GM23338 (cell line): ENCODE data around the gene ZCCHC10. TPM values are rescaled to one million over a fixed set of nuclear protein-coding genes. Genes with fewer than 3 reads are reported as not detected.

Source experiments
- ATAC-seq: fragments of 200-7000 bp; cut with Tn5 transposase; 3 replicates; pipeline ENCODE4 v1.9.1; 2020
- DNase-seq: peaks from one replicate; pipeline ENCODE4 v3.0.0-alpha.2; 2015; ENCODE audit warnings: low spot score
- H2AFZ ChIP-seq: fragments of 200-600 bp; sonication (generic); 2 replicates; pipeline ENCODE4 v1.8.0; 2016; ENCODE audit warnings: antibody characterized with exemption, mild to moderate bottlenecking, moderate library complexity
- H3F3A ChIP-seq: fragments of 200-600 bp; sonication (generic); replicated peaks from 2 replicates; pipeline ENCODE4 v1.8.0; 2017; ENCODE audit warnings: antibody characterized with exemption, mixed run types, low read depth
- H3K27ac ChIP-seq: fragments of 200-600 bp; sonication (generic); 2 replicates; pipeline ENCODE4 v1.6.1; 2016; ENCODE audit warnings: low read depth
- H3K27me3 ChIP-seq: fragments of 200-600 bp; sonication (generic); 2 replicates; pipeline ENCODE4 v1.8.0; 2016; ENCODE audit warnings: mild to moderate bottlenecking, mixed run types, moderate library complexity; ENCODE audit not compliant: insufficient read depth
- H3K36me3 ChIP-seq: fragments of 200-600 bp; sonication (generic); 2 replicates; pipeline ENCODE4 v1.8.0; 2016; ENCODE audit warnings: mild to moderate bottlenecking; ENCODE audit not compliant: insufficient read depth
- H3K4me1 ChIP-seq: fragments of 200-600 bp; sonication (generic); 2 replicates; pipeline ENCODE4 v1.8.0; 2016; ENCODE audit warnings: mild to moderate bottlenecking, moderate library complexity; ENCODE audit not compliant: insufficient read depth
- H3K4me2 ChIP-seq: fragments of 200-600 bp; sonication (generic); 2 replicates; pipeline ENCODE4 v1.7.1; 2017; ENCODE audit warnings: mixed run types
- H3K4me3 ChIP-seq: fragments of 200-600 bp; sonication (generic); 2 replicates; pipeline ENCODE4 v1.6.1; 2016; ENCODE audit warnings: mixed run types
- H3K79me2 ChIP-seq: fragments of 200-600 bp; sonication (generic); replicated peaks from 2 replicates; pipeline ENCODE4 v1.8.0; 2017; ENCODE audit warnings: mild to moderate bottlenecking; ENCODE audit not compliant: insufficient read depth
- H3K9me2 ChIP-seq: fragments of 200-600 bp; sonication (generic); 2 replicates; pipeline ENCODE4 v1.8.0; 2017; ENCODE audit not compliant: insufficient read depth
- H4K20me1 ChIP-seq: fragments of 200-600 bp; sonication (generic); replicated peaks from 2 replicates; pipeline ENCODE4 v1.8.0; 2017; ENCODE audit warnings: mild to moderate bottlenecking; ENCODE audit not compliant: insufficient read depth
- H3K27ac Mint-ChIP-seq: 2 replicates; pipeline ENCODE4 v1.8.0; 2020; ENCODE audit warnings: inconsistent platforms, mild to moderate bottlenecking, moderate library complexity, mixed read lengths
- H3K27me3 Mint-ChIP-seq: 3 replicates; pipeline ENCODE4 v1.8.0; 2022; ENCODE audit warnings: low read depth, mild to moderate bottlenecking, moderate library complexity, mixed read lengths, inconsistent platforms; ENCODE audit not compliant: insufficient read depth, poor library complexity
- H3K36me3 Mint-ChIP-seq: 3 replicates; pipeline ENCODE4 v1.8.0; 2021; ENCODE audit warnings: low read depth, mild to moderate bottlenecking, inconsistent platforms, moderate library complexity, mixed read lengths
- H3K4me1 Mint-ChIP-seq: 3 replicates; pipeline ENCODE4 v1.8.0; 2020; ENCODE audit warnings: mild to moderate bottlenecking, inconsistent platforms, mixed read lengths
- H3K4me3 Mint-ChIP-seq: 3 replicates; pipeline ENCODE4 v1.8.0; 2021; ENCODE audit warnings: moderate library complexity, mild to moderate bottlenecking, inconsistent platforms, mixed read lengths
- H3K9me3 Mint-ChIP-seq: 3 replicates; pipeline ENCODE4 v1.8.0; 2020; ENCODE audit warnings: moderate library complexity, mild to moderate bottlenecking, inconsistent platforms, mixed read lengths
- CREB1 ChIP-seq: fragments of 250-450 bp; sonication (Bioruptor Pico); IDR thresholded peaks from 2 replicates; pipeline ENCODE4 v1.5.0; 2020; ENCODE audit warnings: low read depth, mild to moderate bottlenecking, moderate library complexity
- EZH2 ChIP-seq: fragments of 200-600 bp; sonication (generic); IDR thresholded peaks from one replicate; pipeline ENCODE4 v1.8.0; 2017; ENCODE audit warnings: antibody characterized with exemption, mild to moderate bottlenecking, low read depth; ENCODE audit not compliant: unreplicated experiment
- EZH2phosphoT487 ChIP-seq: fragments of 200-600 bp; sonication (generic); IDR thresholded peaks from one replicate; pipeline ENCODE4 v1.8.1; 2018; ENCODE audit warnings: antibody characterized with exemption; ENCODE audit not compliant: unreplicated experiment
- JUNB ChIP-seq: IDR thresholded peaks from one replicate; pipeline ENCODE4 v1.6.1; 2016; ENCODE audit warnings: antibody characterized with exemption; ENCODE audit not compliant: unreplicated experiment
- POLR2AphosphoS5 ChIP-seq: IDR thresholded peaks from 2 replicates; pipeline ENCODE4 v1.6.1; 2016; ENCODE audit warnings: antibody characterized with exemption, low read depth
- ZNF114 ChIP-seq: fragments of 250-450 bp; sonication (Bioruptor Pico); IDR thresholded peaks from 2 replicates; pipeline ENCODE4 v1.5.0; 2020; ENCODE audit warnings: mild to moderate bottlenecking, moderate library complexity
- ZNF331 ChIP-seq: fragments of 250-450 bp; sonication (Bioruptor Pico); IDR thresholded peaks from 2 replicates; pipeline ENCODE4 v1.5.0; 2020; ENCODE audit warnings: low read depth, mild to moderate bottlenecking, moderate library complexity
- polyA plus RNA-seq: library from polyadenylated mRNA; unstranded; fragments of >200 nt; fragmentation: Nextera tagmentation; extraction: Ambion mirVana; gene quantifications from 2 replicates; pipeline ENCODE4 v1.2.1, GENCODE V29; 2016
- total RNA-seq: library from RNA; depleted of rRNA; stranded (reverse); fragments of >200 nt; shearing (Covaris generic); gene quantifications from 2 replicates; pipeline ENCODE4 v1.2.3, GENCODE V29; 2014
- TF ChIP-seq, protein P1 (sequence below): IDR thresholded peaks from 2 replicates; pipeline ENCODE4 v1.6.1; 2016; ENCODE audit warnings: antibody characterized with exemption
- TF ChIP-seq, protein P2 (sequence below): IDR thresholded peaks from one replicate; pipeline ENCODE4 v1.6.1; 2018; ENCODE audit warnings: antibody characterized with exemption; ENCODE audit not compliant: unreplicated experiment
- TF ChIP-seq, protein P3 (sequence below): fragments of 250-450 bp; sonication (Bioruptor Pico); IDR thresholded peaks from 2 replicates; pipeline ENCODE4 v1.5.0; 2020; ENCODE audit warnings: mild to moderate bottlenecking, moderate library complexity

ZCCHC10 gene
- total and polyA plus RNA-seq, 2 experiments from 2014 or later: 25.3 to 90.1 TPM

DNA sequence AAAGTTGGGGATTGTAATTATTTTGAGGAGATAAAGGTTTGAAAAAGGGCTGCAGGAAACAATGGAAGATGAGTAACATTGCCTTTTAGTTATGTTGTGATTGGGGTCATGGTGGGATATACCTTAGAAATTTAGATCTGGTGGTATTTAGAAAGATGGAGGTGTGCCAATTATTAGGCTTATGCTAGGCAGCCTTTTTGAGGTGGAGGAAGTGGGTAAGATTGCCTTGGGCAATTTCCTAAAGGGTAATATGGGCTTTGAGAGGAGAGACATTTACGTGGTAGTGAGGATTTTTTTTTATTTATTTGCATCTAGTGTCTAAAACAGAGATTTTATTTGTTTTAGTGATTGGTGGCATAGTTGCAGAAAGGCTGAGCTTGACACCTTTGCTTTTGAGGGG, 35.9 kb upstream of the ZCCHC10 start:
- DNase-seq (no peak), ATAC-seq (no peak)
- H3K4me3 ChIP-seq: no peak overlapping the region
- H3K36me3 Mint-ChIP-seq: peaks cover 43% of the 10 kb centered on the region
- H3F3A ChIP-seq: no peaks in the 10 kb centered on the region; the same call in 1 of the 2 replicates
- H2AFZ ChIP-seq: no peak overlapping the region
- peaks cover 100% of the 10 kb centered on the region for H3K79me2 ChIP-seq
- TF ChIP-seq EZH2phosphoT487: no peak
- TF ChIP-seq POLR2AphosphoS5: no peak
- no peak for TF ChIP-seq EZH2
- TF ChIP-seq, protein P1, sequence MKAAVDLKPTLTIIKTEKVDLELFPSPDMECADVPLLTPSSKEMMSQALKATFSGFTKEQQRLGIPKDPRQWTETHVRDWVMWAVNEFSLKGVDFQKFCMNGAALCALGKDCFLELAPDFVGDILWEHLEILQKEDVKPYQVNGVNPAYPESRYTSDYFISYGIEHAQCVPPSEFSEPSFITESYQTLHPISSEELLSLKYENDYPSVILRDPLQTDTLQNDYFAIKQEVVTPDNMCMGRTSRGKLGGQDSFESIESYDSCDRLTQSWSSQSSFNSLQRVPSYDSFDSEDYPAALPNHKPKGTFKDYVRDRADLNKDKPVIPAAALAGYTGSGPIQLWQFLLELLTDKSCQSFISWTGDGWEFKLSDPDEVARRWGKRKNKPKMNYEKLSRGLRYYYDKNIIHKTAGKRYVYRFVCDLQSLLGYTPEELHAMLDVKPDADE: no peak
- TF ChIP-seq ZNF331 (CRISPR knock-in tag): no peak
- TF ChIP-seq CREB1: no peak
- no peak for TF ChIP-seq JUNB
- TF ChIP-seq, protein P2, sequence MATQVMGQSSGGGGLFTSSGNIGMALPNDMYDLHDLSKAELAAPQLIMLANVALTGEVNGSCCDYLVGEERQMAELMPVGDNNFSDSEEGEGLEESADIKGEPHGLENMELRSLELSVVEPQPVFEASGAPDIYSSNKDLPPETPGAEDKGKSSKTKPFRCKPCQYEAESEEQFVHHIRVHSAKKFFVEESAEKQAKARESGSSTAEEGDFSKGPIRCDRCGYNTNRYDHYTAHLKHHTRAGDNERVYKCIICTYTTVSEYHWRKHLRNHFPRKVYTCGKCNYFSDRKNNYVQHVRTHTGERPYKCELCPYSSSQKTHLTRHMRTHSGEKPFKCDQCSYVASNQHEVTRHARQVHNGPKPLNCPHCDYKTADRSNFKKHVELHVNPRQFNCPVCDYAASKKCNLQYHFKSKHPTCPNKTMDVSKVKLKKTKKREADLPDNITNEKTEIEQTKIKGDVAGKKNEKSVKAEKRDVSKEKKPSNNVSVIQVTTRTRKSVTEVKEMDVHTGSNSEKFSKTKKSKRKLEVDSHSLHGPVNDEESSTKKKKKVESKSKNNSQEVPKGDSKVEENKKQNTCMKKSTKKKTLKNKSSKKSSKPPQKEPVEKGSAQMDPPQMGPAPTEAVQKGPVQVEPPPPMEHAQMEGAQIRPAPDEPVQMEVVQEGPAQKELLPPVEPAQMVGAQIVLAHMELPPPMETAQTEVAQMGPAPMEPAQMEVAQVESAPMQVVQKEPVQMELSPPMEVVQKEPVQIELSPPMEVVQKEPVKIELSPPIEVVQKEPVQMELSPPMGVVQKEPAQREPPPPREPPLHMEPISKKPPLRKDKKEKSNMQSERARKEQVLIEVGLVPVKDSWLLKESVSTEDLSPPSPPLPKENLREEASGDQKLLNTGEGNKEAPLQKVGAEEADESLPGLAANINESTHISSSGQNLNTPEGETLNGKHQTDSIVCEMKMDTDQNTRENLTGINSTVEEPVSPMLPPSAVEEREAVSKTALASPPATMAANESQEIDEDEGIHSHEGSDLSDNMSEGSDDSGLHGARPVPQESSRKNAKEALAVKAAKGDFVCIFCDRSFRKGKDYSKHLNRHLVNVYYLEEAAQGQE: no peak
- TF ChIP-seq ZNF114 (CRISPR knock-in tag): no peak
- TF ChIP-seq, protein P3, sequence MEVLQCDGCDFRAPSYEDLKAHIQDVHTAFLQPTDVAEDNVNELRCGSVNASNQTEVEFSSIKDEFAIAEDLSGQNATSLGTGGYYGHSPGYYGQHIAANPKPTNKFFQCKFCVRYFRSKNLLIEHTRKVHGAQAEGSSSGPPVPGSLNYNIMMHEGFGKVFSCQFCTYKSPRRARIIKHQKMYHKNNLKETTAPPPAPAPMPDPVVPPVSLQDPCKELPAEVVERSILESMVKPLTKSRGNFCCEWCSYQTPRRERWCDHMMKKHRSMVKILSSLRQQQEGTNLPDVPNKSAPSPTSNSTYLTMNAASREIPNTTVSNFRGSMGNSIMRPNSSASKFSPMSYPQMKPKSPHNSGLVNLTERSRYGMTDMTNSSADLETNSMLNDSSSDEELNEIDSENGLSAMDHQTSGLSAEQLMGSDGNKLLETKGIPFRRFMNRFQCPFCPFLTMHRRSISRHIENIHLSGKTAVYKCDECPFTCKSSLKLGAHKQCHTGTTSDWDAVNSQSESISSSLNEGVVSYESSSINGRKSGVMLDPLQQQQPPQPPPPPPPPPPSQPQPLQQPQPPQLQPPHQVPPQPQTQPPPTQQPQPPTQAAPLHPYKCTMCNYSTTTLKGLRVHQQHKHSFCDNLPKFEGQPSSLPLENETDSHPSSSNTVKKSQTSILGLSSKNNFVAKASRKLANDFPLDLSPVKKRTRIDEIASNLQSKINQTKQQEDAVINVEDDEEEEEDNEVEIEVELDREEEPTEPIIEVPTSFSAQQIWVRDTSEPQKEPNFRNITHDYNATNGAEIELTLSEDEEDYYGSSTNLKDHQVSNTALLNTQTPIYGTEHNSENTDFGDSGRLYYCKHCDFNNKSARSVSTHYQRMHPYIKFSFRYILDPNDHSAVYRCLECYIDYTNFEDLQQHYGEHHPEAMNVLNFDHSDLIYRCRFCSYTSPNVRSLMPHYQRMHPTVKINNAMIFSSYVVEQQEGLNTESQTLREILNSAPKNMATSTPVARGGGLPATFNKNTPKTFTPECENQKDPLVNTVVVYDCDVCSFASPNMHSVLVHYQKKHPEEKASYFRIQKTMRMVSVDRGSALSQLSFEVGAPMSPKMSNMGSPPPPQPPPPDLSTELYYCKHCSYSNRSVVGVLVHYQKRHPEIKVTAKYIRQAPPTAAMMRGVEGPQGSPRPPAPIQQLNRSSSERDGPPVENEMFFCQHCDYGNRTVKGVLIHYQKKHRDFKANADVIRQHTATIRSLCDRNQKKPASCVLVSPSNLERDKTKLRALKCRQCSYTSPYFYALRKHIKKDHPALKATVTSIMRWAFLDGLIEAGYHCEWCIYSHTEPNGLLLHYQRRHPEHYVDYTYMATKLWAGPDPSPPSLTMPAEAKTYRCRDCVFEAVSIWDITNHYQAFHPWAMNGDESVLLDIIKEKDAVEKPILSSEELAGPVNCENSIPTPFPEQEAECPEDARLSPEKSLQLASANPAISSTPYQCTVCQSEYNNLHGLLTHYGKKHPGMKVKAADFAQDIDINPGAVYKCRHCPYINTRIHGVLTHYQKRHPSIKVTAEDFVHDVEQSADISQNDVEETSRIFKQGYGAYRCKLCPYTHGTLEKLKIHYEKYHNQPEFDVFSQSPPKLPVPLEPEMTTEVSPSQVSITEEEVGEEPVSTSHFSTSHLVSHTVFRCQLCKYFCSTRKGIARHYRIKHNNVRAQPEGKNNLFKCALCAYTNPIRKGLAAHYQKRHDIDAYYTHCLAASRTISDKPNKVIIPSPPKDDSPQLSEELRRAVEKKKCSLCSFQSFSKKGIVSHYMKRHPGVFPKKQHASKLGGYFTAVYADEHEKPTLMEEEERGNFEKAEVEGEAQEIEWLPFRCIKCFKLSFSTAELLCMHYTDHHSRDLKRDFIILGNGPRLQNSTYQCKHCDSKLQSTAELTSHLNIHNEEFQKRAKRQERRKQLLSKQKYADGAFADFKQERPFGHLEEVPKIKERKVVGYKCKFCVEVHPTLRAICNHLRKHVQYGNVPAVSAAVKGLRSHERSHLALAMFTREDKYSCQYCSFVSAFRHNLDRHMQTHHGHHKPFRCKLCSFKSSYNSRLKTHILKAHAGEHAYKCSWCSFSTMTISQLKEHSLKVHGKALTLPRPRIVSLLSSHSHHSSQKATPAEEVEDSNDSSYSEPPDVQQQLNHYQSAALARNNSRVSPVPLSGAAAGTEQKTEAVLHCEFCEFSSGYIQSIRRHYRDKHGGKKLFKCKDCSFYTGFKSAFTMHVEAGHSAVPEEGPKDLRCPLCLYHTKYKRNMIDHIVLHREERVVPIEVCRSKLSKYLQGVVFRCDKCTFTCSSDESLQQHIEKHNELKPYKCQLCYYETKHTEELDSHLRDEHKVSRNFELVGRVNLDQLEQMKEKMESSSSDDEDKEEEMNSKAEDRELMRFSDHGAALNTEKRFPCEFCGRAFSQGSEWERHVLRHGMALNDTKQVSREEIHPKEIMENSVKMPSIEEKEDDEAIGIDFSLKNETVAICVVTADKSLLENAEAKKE (CRISPR knock-in tag): no peak
- H3K27me3 ChIP-seq: no peaks in the 10 kb centered on the region
- H3K4me2 ChIP-seq: peak overlapping the region; percentile 60
- H3K36me3 ChIP-seq: peaks cover 20% of the 10 kb centered on the region; the same call in 1 of the 2 replicates
- H3K4me1 ChIP-seq: peaks cover 13% of the 10 kb centered on the region
- H3K27me3 Mint-ChIP-seq: peaks cover 2% of the 10 kb centered on the region
- 0 out of 2 replicates have a peak overlapping the region, but pooled peaks have one; percentile 1 for H3K27ac Mint-ChIP-seq
- peak overlapping the region; percentile 47; the same call in 1 of the 2 replicates for H3K27ac ChIP-seq
- H3K4me1 Mint-ChIP-seq: peaks cover 21% of the 10 kb centered on the region
- H4K20me1 ChIP-seq: peaks cover 89% of the 10 kb centered on the region
- H3K9me2 ChIP-seq: no peaks in the 10 kb centered on the region
- no peaks in the 10 kb centered on the region for H3K9me3 Mint-ChIP-seq
- no peak overlapping the region for H3K4me3 Mint-ChIP-seq
